OCI-LY7 (cell line): Measurements from ENCODE around the gene EBPL. TPM values are rescaled to one million over a fixed set of nuclear protein-coding genes. Genes with fewer than 3 reads are reported as not detected.

ENCODE experiments used
- BruUV-seq: library from RNA; stranded (reverse); fragments of 400-500 nt; replicated peaks from 2 replicates; lab custom pipeline; 2021; lab: Mats Ljungman, UMichigan
- CTCF ChIA-PET: fragments of 300-600 bp; sonication (Branson Sonifier 250); formaldehyde crosslinking; loops from one replicate; lab custom pipeline; 2022; ENCODE audit warnings: antibody characterized with exemption; ENCODE audit not compliant: unreplicated experiment; lab: Charles Lee
- POLR2A ChIA-PET: fragments of 300-600 bp; sonication (Branson Sonifier 250); formaldehyde crosslinking; loops from one replicate; lab custom pipeline; 2022; ENCODE audit warnings: antibody characterized with exemption; lab: Charles Lee
- DNase-seq: peaks from one replicate; pipeline ENCODE4 v3.0.0-alpha.2; 2015; ENCODE audit warnings: low spot score
- H2AFZ ChIP-seq: fragments of 200-600 bp; sonication (generic), shearing (Covaris generic); 2 replicates; pipeline ENCODE4 v1.6.1; 2014; ENCODE audit warnings: mild to moderate bottlenecking, antibody characterized with exemption, low read length, moderate library complexity
- H3K27ac ChIP-seq: fragments of 200-600 bp; sonication (generic); 2 replicates; pipeline ENCODE4 v1.5.1; 2014; ENCODE audit warnings: mixed run types, low read depth, mild to moderate bottlenecking, moderate library complexity, low read length, inconsistent platforms; ENCODE audit not compliant: poor library complexity, severe bottlenecking
- H3K36me3 ChIP-seq: fragments of 200-600 bp; sonication (generic); 2 replicates; pipeline ENCODE4 v1.6.1; 2014; ENCODE audit warnings: mild to moderate bottlenecking, antibody characterized with exemption, low read length, moderate library complexity, mixed read lengths; ENCODE audit not compliant: insufficient read depth
- H3K4me1 ChIP-seq: fragments of 200-600 bp; sonication (generic); 2 replicates; pipeline ENCODE4 v1.5.1; 2014; ENCODE audit warnings: mild to moderate bottlenecking, low read length; ENCODE audit not compliant: insufficient read depth, poor library complexity, severe bottlenecking
- H3K4me2 ChIP-seq: fragments of 200-600 bp; sonication (generic); 2 replicates; pipeline ENCODE4 v1.6.1; 2014; ENCODE audit warnings: mild to moderate bottlenecking, low read length
- H3K4me3 ChIP-seq: fragments of 200-600 bp; sonication (generic); 2 replicates; pipeline ENCODE4 v1.5.1; 2014; ENCODE audit warnings: mild to moderate bottlenecking, low read depth, low read length; ENCODE audit not compliant: poor library complexity, severe bottlenecking
- H3K79me2 ChIP-seq: fragments of 200-600 bp; sonication (generic); 2 replicates; pipeline ENCODE4 v1.6.1; 2016; ENCODE audit warnings: low read depth, mild to moderate bottlenecking, low read length, moderate library complexity, mixed read lengths; ENCODE audit not compliant: insufficient read depth
- H3K9me2 ChIP-seq: fragments of 200-600 bp; sonication (generic); 2 replicates; pipeline ENCODE4 v1.6.1; 2016; ENCODE audit warnings: mild to moderate bottlenecking, low read length, mixed read lengths; ENCODE audit not compliant: insufficient read depth
- H3K9me3 ChIP-seq: fragments of 200-600 bp; sonication (generic); 2 replicates; pipeline ENCODE4 v1.6.1; 2014; ENCODE audit warnings: mild to moderate bottlenecking, mixed run types, low read length, mixed read lengths
- H4K20me1 ChIP-seq: fragments of 200-600 bp; sonication (generic); 2 replicates; pipeline ENCODE4 v1.6.1; 2014; ENCODE audit warnings: mild to moderate bottlenecking, antibody characterized with exemption, low read length, moderate library complexity, mixed read lengths; ENCODE audit not compliant: insufficient read depth
- EZH2phosphoT487 ChIP-seq: fragments of 200-600 bp; sonication (generic); IDR thresholded peaks from 2 replicates; pipeline ENCODE4 v1.6.1; 2018; ENCODE audit warnings: low read depth, borderline replicate concordance, mild to moderate bottlenecking, mixed run types, antibody characterized with exemption, low read length, moderate library complexity, mixed read lengths
- intact Hi-C: fragments of 100-400 bp; cut with micrococcal nuclease; formaldehyde crosslinking; loops from one replicate; pipeline ENCODE4 v1.10.0; 2022; ENCODE audit not compliant: unreplicated experiment
- total RNA-seq, 2 experiments: library from RNA; depleted of rRNA in 1 of 2; stranded (reverse); fragments of >200 nt in 1 of 2; shearing (Covaris generic) in 1 of 2; gene quantifications; 2 replicates each; pipeline ENCODE4 v1.2.3, GENCODE V29; 2014 to 2022
- TF ChIP-seq, protein P1 (sequence below): fragments of 200-600 bp; sonication (generic); conservative IDR thresholded peaks from 2 replicates; pipeline ENCODE4 v1.5.1; 2014; ENCODE audit warnings: mild to moderate bottlenecking, antibody characterized with exemption, low read length, moderate library complexity, mixed read lengths

The EBPL gene
- total RNA-seq, 2 experiments from 2014 or later: 38.8 to 47.3 TPM

DNA sequence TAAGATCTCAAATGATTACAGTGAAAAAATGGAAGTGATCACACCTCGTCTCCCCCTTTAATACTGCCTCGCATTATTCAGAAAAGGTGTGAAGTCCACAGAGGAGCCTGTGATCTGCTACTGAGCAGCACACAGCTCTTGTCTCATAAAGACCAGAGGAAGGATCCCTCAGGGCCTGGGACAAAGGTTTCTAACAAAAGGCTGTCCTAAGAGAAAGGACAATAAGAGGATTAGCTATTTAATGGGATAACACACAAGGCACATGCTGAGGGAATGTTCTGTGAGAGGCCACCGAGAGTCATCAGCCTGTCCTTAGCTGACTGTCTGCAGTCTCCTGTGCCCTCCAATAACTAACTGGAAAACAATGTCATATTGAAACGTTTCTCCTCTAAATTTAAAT, 26.7 kb downstream of the EBPL start:
- no peak overlapping the region for H2AFZ ChIP-seq
- CTCF ChIA-PET: no interaction called here
- no peak overlapping the region for H3K4me2 ChIP-seq
- POLR2A ChIA-PET: interaction anchor here (0.7 kb wide), 1 partner anchor 329 kb away, joined by 4 read pairs; no protein-coding TSS in a partner anchor
- no peaks in the 10 kb centered on the region for H3K9me3 ChIP-seq
- H3K79me2 ChIP-seq: no peaks in the 10 kb centered on the region
- no peaks in the 10 kb centered on the region for H4K20me1 ChIP-seq
- H3K27ac ChIP-seq: no peak overlapping the region
- intact Hi-C loops: no loop called here
- H3K9me2 ChIP-seq: no peaks in the 10 kb centered on the region
- no peak overlapping the region for H3K4me3 ChIP-seq
- TF ChIP-seq, protein P1, sequence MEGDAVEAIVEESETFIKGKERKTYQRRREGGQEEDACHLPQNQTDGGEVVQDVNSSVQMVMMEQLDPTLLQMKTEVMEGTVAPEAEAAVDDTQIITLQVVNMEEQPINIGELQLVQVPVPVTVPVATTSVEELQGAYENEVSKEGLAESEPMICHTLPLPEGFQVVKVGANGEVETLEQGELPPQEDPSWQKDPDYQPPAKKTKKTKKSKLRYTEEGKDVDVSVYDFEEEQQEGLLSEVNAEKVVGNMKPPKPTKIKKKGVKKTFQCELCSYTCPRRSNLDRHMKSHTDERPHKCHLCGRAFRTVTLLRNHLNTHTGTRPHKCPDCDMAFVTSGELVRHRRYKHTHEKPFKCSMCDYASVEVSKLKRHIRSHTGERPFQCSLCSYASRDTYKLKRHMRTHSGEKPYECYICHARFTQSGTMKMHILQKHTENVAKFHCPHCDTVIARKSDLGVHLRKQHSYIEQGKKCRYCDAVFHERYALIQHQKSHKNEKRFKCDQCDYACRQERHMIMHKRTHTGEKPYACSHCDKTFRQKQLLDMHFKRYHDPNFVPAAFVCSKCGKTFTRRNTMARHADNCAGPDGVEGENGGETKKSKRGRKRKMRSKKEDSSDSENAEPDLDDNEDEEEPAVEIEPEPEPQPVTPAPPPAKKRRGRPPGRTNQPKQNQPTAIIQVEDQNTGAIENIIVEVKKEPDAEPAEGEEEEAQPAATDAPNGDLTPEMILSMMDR: no peak
- no peak for TF ChIP-seq EZH2phosphoT487
- H3K4me1 ChIP-seq: no peaks in the 10 kb centered on the region
- DNase-seq: no peak
- no TSS peak for BruUV-seq
- H3K36me3 ChIP-seq: peaks cover 52% of the 10 kb centered on the region

DNA sequence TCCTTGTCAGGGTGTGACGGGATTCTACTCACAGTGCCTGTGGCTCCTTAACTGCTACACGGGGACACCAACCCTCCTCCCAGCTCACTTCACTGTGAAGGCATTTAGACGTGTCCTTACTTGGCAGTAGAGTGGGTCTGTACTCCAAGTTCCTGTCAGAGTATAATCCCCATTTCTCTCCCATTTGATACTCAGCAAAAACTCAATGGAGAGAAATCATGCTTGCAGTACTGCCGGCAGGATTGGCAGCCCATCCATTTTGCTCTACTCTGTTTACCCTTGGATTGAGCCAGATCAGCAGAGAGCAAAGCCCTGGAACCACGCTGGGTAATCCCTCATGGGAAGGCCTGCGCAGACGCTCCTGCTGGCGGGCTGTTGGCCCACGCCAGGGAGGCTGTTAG, 34.0 kb downstream of the EBPL start:
- Histone ChIP-seq H4K20me1 (no peaks in the 10 kb centered on the region), H3K9me2 (no peaks in the 10 kb centered on the region), H3K4me1 (no peaks in the 10 kb centered on the region), H2AFZ (no peak overlapping the region), H3K9me3 (no peaks in the 10 kb centered on the region), H3K4me2 (no peak overlapping the region), H3K27ac (no peak overlapping the region), H3K4me3 (no peak overlapping the region), H3K79me2 (no peaks in the 10 kb centered on the region), H3K36me3 (peaks cover 16% of the 10 kb centered on the region)
- BruUV-seq: no TSS peak
- intact Hi-C loops: no loop called here
- no peak for TF ChIP-seq EZH2phosphoT487
- TF ChIP-seq, protein P1: no peak
- POLR2A ChIA-PET: no interaction called here
- no peak for DNase-seq
- CTCF ChIA-PET: no interaction called here

DNA sequence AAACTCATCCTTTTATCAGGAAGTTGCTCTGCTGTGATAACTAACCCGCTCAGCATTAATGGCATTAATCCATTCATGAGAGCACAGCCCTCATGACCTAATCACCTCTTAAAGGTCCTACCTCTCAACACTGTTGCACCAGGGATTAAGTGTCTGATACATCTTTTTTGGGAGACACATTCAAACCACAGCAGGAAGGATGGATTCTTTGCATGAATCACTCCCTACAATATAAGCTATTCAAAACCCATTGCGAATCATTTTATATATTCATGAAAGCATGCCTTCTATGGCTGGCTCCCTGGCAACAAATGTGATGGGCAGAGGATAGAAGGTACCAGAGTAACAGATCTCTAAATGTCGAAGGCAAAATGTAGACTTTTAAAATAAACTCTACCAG, 35.4 kb downstream of the EBPL start:
- ChIA-PET POLR2A (interaction anchor here (0.7 kb wide), 1 partner anchor 99 kb away, joined by 4 read pairs; no protein-coding TSS in a partner anchor), CTCF (no interaction called here)
- no peak for DNase-seq
- Histone ChIP-seq H3K4me1 (no peaks in the 10 kb centered on the region), H3K4me2 (no peak overlapping the region), H3K4me3 (no peak overlapping the region), H3K27ac (no peak overlapping the region), H3K79me2 (no peaks in the 10 kb centered on the region), H3K36me3 (peaks cover 4% of the 10 kb centered on the region; the same call in 1 of the 2 replicates), H4K20me1 (no peaks in the 10 kb centered on the region), H3K9me2 (no peaks in the 10 kb centered on the region), H2AFZ (no peak overlapping the region), H3K9me3 (no peaks in the 10 kb centered on the region)
- BruUV-seq: no TSS peak
- TF ChIP-seq EZH2phosphoT487: no peak
- TF ChIP-seq, protein P1: no peak
- intact Hi-C loops: no loop called here
